HG02970 (cell line): ENCODE data around the gene ZMYM4.
"Not testable (repeated sequence)": the region's sequence is repeated elsewhere in the genome, so short reads cannot be mapped to it uniquely, and the experiment has no call there.

Source experiments
- ATAC-seq: cut with Tn5 transposase; IDR thresholded peaks from one replicate; pipeline ENCODE4 v1.9.1; 2021; ENCODE audit warnings: mild to moderate bottlenecking, moderate library complexity, moderate number of reproducible peaks; ENCODE audit not compliant: unreplicated experiment, low FRiP score

The ZMYM4 gene

DNA sequence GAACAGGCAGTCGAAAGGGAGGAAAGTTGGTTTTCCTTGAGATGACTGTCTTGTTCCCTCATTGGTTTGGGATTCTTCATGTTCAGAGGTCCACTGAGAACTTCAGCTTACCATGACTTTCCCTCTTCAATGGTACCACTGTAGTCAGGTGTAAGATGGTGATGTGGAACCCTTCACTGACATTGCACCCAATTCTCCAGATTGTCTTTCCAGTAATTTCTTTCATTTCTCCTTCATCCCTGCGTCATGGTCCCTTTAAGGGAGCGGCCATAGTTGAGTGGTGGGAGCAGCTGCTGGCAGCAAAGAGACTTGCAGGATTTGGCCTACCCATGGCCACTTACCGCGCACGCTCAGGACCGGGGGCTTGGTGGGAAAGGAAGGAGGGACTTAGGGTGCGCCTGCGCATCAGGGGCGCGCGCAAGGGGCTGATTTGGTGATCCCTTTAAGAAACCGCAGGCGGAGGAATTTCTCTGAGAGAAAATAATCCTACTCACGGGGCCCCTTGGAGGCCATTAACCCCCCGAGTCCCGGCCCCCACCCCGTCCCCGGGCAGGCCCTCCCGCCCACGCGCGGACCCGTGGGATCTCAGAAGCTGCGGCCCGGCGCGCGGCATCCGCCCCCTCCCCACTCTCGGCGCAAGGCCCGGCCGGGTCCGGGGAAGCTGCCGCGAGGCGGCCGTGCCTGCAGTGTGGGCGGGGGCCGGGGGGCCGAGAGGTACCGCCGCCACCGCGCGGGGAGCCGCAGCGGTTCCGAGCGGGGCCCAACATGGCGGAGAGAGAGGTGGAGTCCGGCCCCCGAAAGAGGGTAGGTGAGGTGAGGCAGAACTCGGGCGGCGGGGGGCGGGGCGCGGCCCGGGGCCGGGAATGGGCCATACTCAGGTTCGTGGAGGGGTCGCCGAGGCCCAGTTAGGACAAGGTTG, at the start of gene ZMYM4:
Gene ZMYM4, plus strand, starts transcription at position 428 of the 919 bp plus-strand sequence. Its CDS starts 338 bp downstream, at position 766.
- ATAC-seq = peak; percentile 92

GRCh38 chr1:35220976-35221375, 47.5 kb upstream of the ZMYM4 start:
- no peak for ATAC-seq

- ATAC-seq = no peak
Observed at GRCh38 chr1:35222322-35223083, 46.0 kb upstream of the ZMYM4 start.

- ATAC-seq = no peak
Observed at GRCh38 chr1:35223084-35223630, 45.4 kb upstream of the ZMYM4 start.

GRCh38 chr1:35226546-35226945, 42.0 kb upstream of the ZMYM4 start:
- no peak for ATAC-seq

- no peak for ATAC-seq
Observed at GRCh38 chr1:35229587-35230360, 38.7 kb upstream of the ZMYM4 start.

- no peak for ATAC-seq
Observed at GRCh38 chr1:35231287-35231686, 37.2 kb upstream of the ZMYM4 start.

DNA sequence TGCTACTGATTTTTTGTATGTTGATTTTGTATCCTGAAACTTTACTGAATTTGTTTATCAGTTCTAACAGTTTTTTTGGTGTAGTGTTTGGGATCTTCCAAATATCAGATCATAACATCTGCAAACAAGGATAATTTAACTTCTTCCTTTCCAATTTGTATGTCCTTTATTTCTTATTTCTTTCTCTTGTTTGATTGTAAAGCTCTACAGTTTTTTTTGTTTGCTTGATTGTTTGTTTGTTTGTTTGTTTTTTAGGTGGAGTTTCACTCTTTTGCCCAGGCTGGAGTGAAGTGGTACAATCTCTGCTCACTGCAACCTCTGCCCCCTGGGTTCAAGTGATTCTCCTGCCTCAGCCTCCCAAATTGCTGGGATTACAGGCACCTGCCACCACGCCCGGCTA, 31.7 kb upstream of the ZMYM4 start:
- ATAC-seq = not testable (repeated sequence)

- ATAC-seq = no peak
Observed at GRCh38 chr1:35243691-35244090, 24.8 kb upstream of the ZMYM4 start.

DNA sequence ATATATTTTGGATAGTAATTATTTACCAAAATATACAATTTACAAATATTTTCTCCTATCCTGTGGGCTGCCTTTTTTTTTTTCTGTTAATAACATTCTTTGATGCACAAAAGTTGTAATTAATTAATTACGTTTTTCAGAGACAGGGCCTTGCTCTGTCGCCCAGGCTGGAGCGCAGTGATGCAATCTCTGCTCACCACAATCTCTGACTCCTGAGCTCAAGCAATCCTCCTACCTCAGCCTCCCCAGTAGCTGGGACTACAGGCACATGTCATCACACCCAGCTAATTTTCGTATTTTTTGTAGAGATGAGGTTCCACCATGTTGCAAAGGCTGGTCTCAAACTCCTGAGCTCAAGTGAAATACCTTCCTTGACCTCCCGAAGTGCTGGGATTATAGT, 21.3 kb upstream of the ZMYM4 start:
- ATAC-seq = no peak

DNA sequence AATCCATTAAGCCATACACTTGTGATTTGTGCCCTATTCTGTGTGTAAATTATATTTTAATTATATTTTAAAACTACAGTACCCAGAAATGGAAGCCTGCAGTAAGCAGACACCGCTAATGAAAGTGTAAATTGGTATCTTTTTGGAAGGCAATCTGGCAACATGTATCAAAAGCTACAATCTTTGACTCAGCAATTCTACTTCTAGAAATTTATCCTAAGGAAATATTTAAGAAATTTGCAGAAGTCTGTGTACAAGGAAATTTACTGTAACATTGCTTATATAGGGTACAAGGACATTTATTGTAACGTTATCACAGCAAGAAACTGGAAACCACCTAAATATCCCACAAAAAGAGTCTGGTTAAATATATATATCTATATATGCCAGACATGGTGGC, 14.6 kb upstream of the ZMYM4 start:
- no peak for ATAC-seq

- ATAC-seq = no peak
Observed at GRCh38 chr1:35255276-35255675, 13.2 kb upstream of the ZMYM4 start.

GRCh38 chr1:35259561-35259960, 8.9 kb upstream of the ZMYM4 start:
- no peak for ATAC-seq

GRCh38 chr1:35261412-35262120, 6.9 kb upstream of the ZMYM4 start:
- ATAC-seq = no peak

GRCh38 chr1:35264035-35264434, 4.5 kb upstream of the ZMYM4 start:
- no peak for ATAC-seq

DNA sequence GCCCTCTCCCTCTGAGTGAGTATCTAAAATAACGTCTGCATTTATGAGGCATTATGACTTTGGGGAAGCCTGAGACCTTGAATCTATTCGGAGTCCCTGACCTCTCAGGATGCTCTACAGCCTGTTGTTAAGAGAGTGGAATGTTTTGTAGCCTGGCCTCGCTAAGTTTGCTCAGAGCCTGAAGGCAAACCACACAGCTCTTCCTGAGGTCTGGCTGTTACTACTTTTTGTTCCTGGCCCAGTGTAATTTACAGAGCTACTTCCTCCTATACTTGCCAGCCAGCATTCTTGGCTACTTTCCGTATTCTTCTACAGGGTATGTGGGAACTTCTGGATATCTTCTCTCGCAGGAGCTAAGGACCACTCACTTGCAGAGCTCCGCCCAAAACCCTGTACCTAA, 3.6 kb upstream of the ZMYM4 start:
- no peak for ATAC-seq

GRCh38 chr1:35266306-35266705, 2.2 kb upstream of the ZMYM4 start:
- no peak for ATAC-seq

GRCh38 chr1:35269201-35269988, 886 bp downstream of the ZMYM4 start:
- ATAC-seq = no peak

- no peak for ATAC-seq
Observed at GRCh38 chr1:35269989-35270289, 1.4 kb downstream of the ZMYM4 start.
